H9 (cell line): ENCODE measurements around the gene CSF2. TPM values are rescaled to one million over a fixed set of nuclear protein-coding genes. Genes with fewer than 3 reads are reported as not detected.

Source experiments
- DNase-seq: peaks from one replicate; pipeline ENCODE4 v3.0.0-alpha.2; 2017
- H2AFZ ChIP-seq: one replicate; pipeline ENCODE4 v1.6.1; 2013; ENCODE audit warnings: mild to moderate bottlenecking, low read length, control low read depth, moderate library complexity
- H2AK5ac ChIP-seq: 2 replicates; pipeline ENCODE4 v1.6.1; 2013; ENCODE audit warnings: low read length, control low read depth, mixed read lengths; ENCODE audit not compliant: insufficient read length
- H2BK120ac ChIP-seq: one replicate; pipeline ENCODE4 v1.6.1; 2013; ENCODE audit warnings: low read depth, mild to moderate bottlenecking, low read length, control low read depth, inconsistent platforms; ENCODE audit not compliant: poor library complexity, severe bottlenecking
- H2BK12ac ChIP-seq: 2 replicates; pipeline ENCODE4 v1.6.1; 2013; ENCODE audit warnings: low read length, control low read depth, mixed read lengths, low read depth; ENCODE audit not compliant: insufficient read length
- H2BK15ac ChIP-seq: 2 replicates; pipeline ENCODE4 v1.6.1; 2013; ENCODE audit warnings: low read depth, low read length, control low read depth
- H2BK20ac ChIP-seq: one replicate; pipeline ENCODE4 v1.6.1; 2013; ENCODE audit warnings: low read depth, mild to moderate bottlenecking, low read length, control low read depth, inconsistent platforms; ENCODE audit not compliant: poor library complexity, severe bottlenecking
- H2BK5ac ChIP-seq: 2 replicates; pipeline ENCODE4 v1.6.1; 2013; ENCODE audit warnings: low read length, control low read depth, mixed read lengths; ENCODE audit not compliant: insufficient read length
- H3K14ac ChIP-seq: 2 replicates; pipeline ENCODE4 v1.6.1; 2013; ENCODE audit warnings: low read length, control low read depth; ENCODE audit not compliant: insufficient read depth
- H3K18ac ChIP-seq: 2 replicates; pipeline ENCODE4 v1.6.1; 2013; ENCODE audit warnings: low read depth, mild to moderate bottlenecking, mixed read lengths, low read length, control low read depth; ENCODE audit not compliant: insufficient read length
- H3K23ac ChIP-seq: 2 replicates; pipeline ENCODE4 v1.6.1; 2013; ENCODE audit warnings: low read length, control low read depth, mixed read lengths, low read depth; ENCODE audit not compliant: insufficient read length
- H3K23me2 ChIP-seq: 2 replicates; pipeline ENCODE4 v1.6.1; 2013; ENCODE audit warnings: low read depth, mild to moderate bottlenecking, mixed read lengths, low read length, control low read depth; ENCODE audit not compliant: insufficient read length, poor library complexity, severe bottlenecking
- H3K27ac ChIP-seq: 2 replicates; pipeline ENCODE4 v1.5.1; 2013; ENCODE audit warnings: low read length, control low read depth, mixed read lengths, low read depth; ENCODE audit not compliant: insufficient read length
- H3K27me3 ChIP-seq: 2 replicates; pipeline ENCODE4 v1.6.1; 2013; ENCODE audit warnings: low read length, control low read depth, inconsistent platforms; ENCODE audit not compliant: insufficient read depth
- H3K4ac ChIP-seq: 2 replicates; pipeline ENCODE4 v1.6.1; 2013; ENCODE audit warnings: low read depth, mild to moderate bottlenecking, control low read depth, inconsistent platforms, low read length, moderate library complexity
- H3K4me1 ChIP-seq: 2 replicates; pipeline ENCODE4 v1.6.1; 2013; ENCODE audit warnings: low read length, control low read depth, inconsistent platforms; ENCODE audit not compliant: insufficient read depth
- H3K4me2 ChIP-seq: 2 replicates; pipeline ENCODE4 v1.6.1; 2013; ENCODE audit warnings: low read length, control low read depth, mixed read lengths; ENCODE audit not compliant: insufficient read length, insufficient read depth
- H3K56ac ChIP-seq: 2 replicates; pipeline ENCODE4 v1.6.1; 2013; ENCODE audit warnings: low read depth, mild to moderate bottlenecking, mixed read lengths, low read length, control low read depth; ENCODE audit not compliant: insufficient read length
- H3K79me1 ChIP-seq: 2 replicates; pipeline ENCODE4 v1.6.1; 2013; ENCODE audit warnings: low read depth, mild to moderate bottlenecking, moderate library complexity, low read length, control low read depth, inconsistent platforms; ENCODE audit not compliant: insufficient read depth, poor library complexity, severe bottlenecking
- H3K79me2 ChIP-seq: 2 replicates; pipeline ENCODE4 v1.6.1; 2013; ENCODE audit warnings: low read length, control low read depth, inconsistent platforms; ENCODE audit not compliant: insufficient read depth
- H3K9ac ChIP-seq: 2 replicates; pipeline ENCODE4 v1.6.1; 2013; ENCODE audit warnings: low read length, control low read depth, mixed read lengths; ENCODE audit not compliant: insufficient read length; ENCODE audit errors: extremely low read depth
- H3K9me3 ChIP-seq: one replicate; pipeline ENCODE4 v1.6.1; 2013; ENCODE audit warnings: low read depth, low read length, inconsistent platforms; ENCODE audit not compliant: control insufficient read depth
- H3T11ph ChIP-seq: one replicate; pipeline ENCODE4 v1.6.1; 2013; ENCODE audit warnings: mild to moderate bottlenecking, low read length, control low read depth, inconsistent platforms
- H4K20me1 ChIP-seq: one replicate; pipeline ENCODE4 v1.6.1; 2013; ENCODE audit not compliant: control insufficient read depth, insufficient read length, insufficient read depth
- H4K5ac ChIP-seq: 2 replicates; pipeline ENCODE4 v1.6.1; 2013; ENCODE audit warnings: low read depth, mild to moderate bottlenecking, mixed read lengths, low read length, control low read depth; ENCODE audit not compliant: insufficient read length
- H4K8ac ChIP-seq: replicated peaks from 2 replicates; pipeline ENCODE4 v1.6.1; 2013; ENCODE audit warnings: low read length, control low read depth, mixed read lengths, low read depth; ENCODE audit not compliant: insufficient read length
- H4K91ac ChIP-seq: 2 replicates; pipeline ENCODE4 v1.6.1; 2013; ENCODE audit warnings: low read depth, mild to moderate bottlenecking, moderate library complexity, mixed read lengths, low read length, control low read depth; ENCODE audit not compliant: insufficient read length
- H3K27ac Mint-ChIP-seq, 3 experiments: 2 replicates in 2 of 3; 3 replicates in 1 of 3; pipeline ENCODE4 v1.8.0; 2020 to 2021; ENCODE audit warnings: mixed read lengths in 3 of 3, mild to moderate bottlenecking in 1 of 3, moderate library complexity in 1 of 3
- H3K27me3 Mint-ChIP-seq: 2 replicates; pipeline ENCODE4 v1.8.0; 2021; ENCODE audit warnings: low read depth, mild to moderate bottlenecking, moderate library complexity, mixed read lengths
- H3K36me3 Mint-ChIP-seq, 3 experiments: 2 replicates in 2 of 3; 3 replicates in 1 of 3; pipeline ENCODE4 v1.8.0; 2020 to 2021; ENCODE audit warnings: low read depth in 3 of 3, mixed read lengths in 3 of 3; ENCODE audit not compliant: insufficient read depth in 1 of 3
- H3K4me1 Mint-ChIP-seq, 2 experiments: 2 replicates each; pipeline ENCODE4 v1.8.0; 2020; ENCODE audit warnings: mixed read lengths in 2 of 2
- H3K4me3 Mint-ChIP-seq, 2 experiments: 2 replicates in 1 of 2; 3 replicates in 1 of 2; pipeline ENCODE4 v1.8.0; 2020 to 2021; ENCODE audit warnings: mild to moderate bottlenecking in 2 of 2, mixed read lengths in 2 of 2, moderate library complexity in 1 of 2
- H3K9me3 Mint-ChIP-seq, 2 experiments: 2 replicates in 1 of 2; 3 replicates in 1 of 2; pipeline ENCODE4 v1.8.0; 2020; ENCODE audit warnings: mild to moderate bottlenecking in 2 of 2, mixed read lengths in 2 of 2, moderate library complexity in 1 of 2
- total RNA-seq: library from RNA; stranded (reverse); gene quantifications from 2 replicates; pipeline ENCODE4 v1.2.1, GENCODE V29; 2021
- TF ChIP-seq, protein P1 (sequence below): fragments of 200-600 bp; sonication (generic); conservative IDR thresholded peaks from 3 replicates; pipeline ENCODE4 v1.8.0; 2021; ENCODE audit warnings: antibody characterized with exemption, mild to moderate bottlenecking

CSF2 gene
- total RNA-seq, 1 experiment from 2014 or later: not detected

- Histone ChIP-seq H4K8ac (no peak overlapping the region), H3T11ph (no peak overlapping the region), H3K4me1 (no peaks in the 10 kb centered on the region), H3K9me3 (no peaks in the 10 kb centered on the region), H3K27ac (no peak overlapping the region), H3K4ac (no peak overlapping the region), H3K4me2 (no peak overlapping the region), H3K18ac (no peak overlapping the region), H2BK20ac (no peak overlapping the region), H2BK120ac (no peak overlapping the region), H4K5ac (no peak overlapping the region), H3K23ac (no peak overlapping the region), H3K9ac (no peak overlapping the region), H2AFZ (no peak overlapping the region), H3K27me3 (no peaks in the 10 kb centered on the region), H4K20me1 (no peaks in the 10 kb centered on the region), H2BK15ac (no peak overlapping the region), H3K56ac (no peak overlapping the region), H3K14ac (no peak overlapping the region), H3K79me2 (no peaks in the 10 kb centered on the region), H3K79me1 (no peaks in the 10 kb centered on the region), H2BK12ac (no peak overlapping the region), H2BK5ac (no peak overlapping the region), H2AK5ac (no peak overlapping the region), H3K23me2 (no peaks in the 10 kb centered on the region), H4K91ac (no peak overlapping the region)
- no peaks in the 10 kb centered on the region; the same call in 1 of the 2 replicates for H3K27me3 Mint-ChIP-seq
- DNase-seq: no peak
- H3K4me3 Mint-ChIP-seq: no peak overlapping the region
- H3K9me3 Mint-ChIP-seq: no peaks in the 10 kb centered on the region
- H3K36me3 Mint-ChIP-seq: no peaks in the 10 kb centered on the region
- H3K27ac Mint-ChIP-seq: no peak overlapping the region
- TF ChIP-seq, protein P1, sequence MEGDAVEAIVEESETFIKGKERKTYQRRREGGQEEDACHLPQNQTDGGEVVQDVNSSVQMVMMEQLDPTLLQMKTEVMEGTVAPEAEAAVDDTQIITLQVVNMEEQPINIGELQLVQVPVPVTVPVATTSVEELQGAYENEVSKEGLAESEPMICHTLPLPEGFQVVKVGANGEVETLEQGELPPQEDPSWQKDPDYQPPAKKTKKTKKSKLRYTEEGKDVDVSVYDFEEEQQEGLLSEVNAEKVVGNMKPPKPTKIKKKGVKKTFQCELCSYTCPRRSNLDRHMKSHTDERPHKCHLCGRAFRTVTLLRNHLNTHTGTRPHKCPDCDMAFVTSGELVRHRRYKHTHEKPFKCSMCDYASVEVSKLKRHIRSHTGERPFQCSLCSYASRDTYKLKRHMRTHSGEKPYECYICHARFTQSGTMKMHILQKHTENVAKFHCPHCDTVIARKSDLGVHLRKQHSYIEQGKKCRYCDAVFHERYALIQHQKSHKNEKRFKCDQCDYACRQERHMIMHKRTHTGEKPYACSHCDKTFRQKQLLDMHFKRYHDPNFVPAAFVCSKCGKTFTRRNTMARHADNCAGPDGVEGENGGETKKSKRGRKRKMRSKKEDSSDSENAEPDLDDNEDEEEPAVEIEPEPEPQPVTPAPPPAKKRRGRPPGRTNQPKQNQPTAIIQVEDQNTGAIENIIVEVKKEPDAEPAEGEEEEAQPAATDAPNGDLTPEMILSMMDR: no peak
- no peaks in the 10 kb centered on the region for H3K4me1 Mint-ChIP-seq
Observed at GRCh38 chr5:132098621-132099020, 25.0 kb downstream of the CSF2 start.
